HCT116 (cell line): ENCODE data around the gene DDX23.

Source experiments
- EGR1 ChIP-seq: IDR thresholded peaks from 2 replicates; pipeline ENCODE4 v1.6.1; 2012; ENCODE audit warnings: low read depth
- EZH2phosphoT487 ChIP-seq: fragments of 200-600 bp; IDR thresholded peaks from 2 replicates; pipeline ENCODE4 v1.6.1; 2018; ENCODE audit warnings: antibody characterized with exemption, borderline replicate concordance
- JUND ChIP-seq: IDR thresholded peaks from 2 replicates; pipeline ENCODE4 v1.6.1; 2012
- RAD21 ChIP-seq: IDR thresholded peaks from 2 replicates; pipeline ENCODE4 v1.6.1; 2012; ENCODE audit warnings: low read depth, mild to moderate bottlenecking

DNA sequence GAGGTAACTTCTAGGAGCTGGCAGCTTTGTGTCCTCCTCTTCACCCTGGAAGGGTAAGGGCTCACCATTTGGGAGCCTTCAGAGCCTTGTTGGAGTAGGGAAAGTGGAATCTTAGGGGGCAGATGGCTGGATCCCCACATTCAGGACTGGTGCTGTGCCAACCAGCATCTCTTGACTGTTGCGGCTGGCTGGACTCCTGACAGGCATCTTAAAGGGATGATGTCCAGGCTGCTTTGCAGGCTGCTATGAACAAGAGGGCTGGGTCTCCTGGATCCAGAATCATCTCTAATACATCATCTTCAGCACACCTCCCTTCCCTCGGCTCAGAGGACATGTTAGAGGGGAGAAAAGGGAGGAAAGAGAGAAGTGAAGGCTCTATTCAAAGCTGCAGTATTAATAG is 29.3 kb downstream of the DDX23 start:
- TF ChIP-seq JUND (no peak), RAD21 (no peak), EGR1 (no peak), EZH2phosphoT487 (no peak)
